Suppressor macrophage treated with lipopolysaccharide for 4 hours (primary cell): ENCODE data around the gene GPR25.

Experiments
- DNase-seq: peaks from one replicate; pipeline ENCODE4 v3.0.0-alpha.2; 2020

The GPR25 gene, protein sequence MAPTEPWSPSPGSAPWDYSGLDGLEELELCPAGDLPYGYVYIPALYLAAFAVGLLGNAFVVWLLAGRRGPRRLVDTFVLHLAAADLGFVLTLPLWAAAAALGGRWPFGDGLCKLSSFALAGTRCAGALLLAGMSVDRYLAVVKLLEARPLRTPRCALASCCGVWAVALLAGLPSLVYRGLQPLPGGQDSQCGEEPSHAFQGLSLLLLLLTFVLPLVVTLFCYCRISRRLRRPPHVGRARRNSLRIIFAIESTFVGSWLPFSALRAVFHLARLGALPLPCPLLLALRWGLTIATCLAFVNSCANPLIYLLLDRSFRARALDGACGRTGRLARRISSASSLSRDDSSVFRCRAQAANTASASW

DNA sequence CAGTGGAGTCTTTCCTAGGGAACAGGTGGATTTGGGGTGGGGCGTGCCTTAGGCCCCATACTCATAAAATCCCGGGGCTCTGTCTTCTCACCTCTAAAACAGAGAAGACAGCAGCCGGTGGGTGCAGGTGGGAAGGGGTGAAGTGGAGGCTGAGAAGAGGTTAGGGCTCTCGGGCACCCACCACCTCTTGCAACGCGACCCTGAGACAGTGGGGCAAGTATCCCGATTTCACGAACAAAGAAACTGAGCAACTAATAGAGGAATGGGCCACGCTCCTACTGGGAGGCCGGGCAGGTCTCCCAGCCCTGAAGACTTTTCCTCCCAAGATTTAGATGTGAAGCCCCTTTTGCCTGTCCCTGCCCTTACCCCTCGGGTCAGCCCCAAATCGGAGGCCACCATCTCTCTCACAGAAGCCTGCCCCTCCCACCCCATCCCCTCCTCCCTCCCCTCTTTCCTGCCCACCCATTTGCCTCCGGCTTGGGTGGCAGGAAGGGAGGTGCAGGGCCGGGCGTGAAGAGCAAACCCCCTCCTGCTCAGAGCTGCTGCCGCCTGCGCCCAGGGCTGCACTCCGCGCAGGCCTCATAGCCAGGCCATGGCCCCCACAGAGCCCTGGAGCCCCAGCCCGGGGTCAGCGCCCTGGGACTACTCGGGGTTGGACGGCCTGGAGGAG is at the start of gene GPR25:
TSS of gene GPR25 (plus strand) at position 536 of the 670 bp plus-strand sequence. CDS start at position 593, 57 bp downstream.
- DNase-seq: no peak

DNA sequence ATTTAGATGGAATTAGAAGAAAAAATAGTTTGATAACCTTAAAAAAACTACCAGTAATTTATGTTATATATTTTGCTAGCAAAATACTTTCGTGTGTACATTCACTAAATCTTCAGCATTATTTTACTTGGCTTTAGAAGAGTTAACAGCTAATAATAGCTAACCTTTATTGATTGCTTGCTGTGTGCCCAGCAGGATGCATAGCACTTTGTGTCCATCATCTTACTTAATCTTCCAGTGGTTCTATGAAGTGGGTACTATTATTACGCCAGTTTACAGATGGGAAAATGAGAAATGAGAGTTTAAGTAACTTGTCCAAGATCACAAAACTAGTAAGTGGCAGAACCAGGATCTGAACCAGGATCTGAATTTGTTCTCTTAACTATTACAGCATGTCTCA is 41.7 kb upstream of the GPR25 start:
- no peak for DNase-seq

GRCh38 chr1:200834383-200834782 is 38.4 kb upstream of the GPR25 start:
- DNase-seq: no peak

DNA sequence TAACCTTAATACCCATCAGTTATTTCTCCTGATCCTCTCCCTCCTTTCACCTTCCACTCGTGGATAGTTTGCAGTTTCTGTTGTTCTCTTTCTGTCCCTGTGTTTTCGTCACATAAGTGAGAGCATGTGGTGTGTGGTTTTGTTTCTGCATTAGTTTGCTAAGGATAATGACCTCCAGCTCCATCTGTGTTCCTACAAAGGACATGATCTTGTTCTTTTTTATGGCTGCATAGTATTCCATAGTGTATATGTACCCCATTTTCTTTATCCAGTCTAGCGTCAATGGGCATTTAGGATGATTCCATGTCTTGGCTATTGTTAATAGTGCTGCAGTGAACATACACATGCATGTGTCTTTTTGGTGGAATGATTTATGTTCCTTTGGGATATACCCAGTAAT is 36.6 kb upstream of the GPR25 start:
- DNase-seq: no peak

DNA sequence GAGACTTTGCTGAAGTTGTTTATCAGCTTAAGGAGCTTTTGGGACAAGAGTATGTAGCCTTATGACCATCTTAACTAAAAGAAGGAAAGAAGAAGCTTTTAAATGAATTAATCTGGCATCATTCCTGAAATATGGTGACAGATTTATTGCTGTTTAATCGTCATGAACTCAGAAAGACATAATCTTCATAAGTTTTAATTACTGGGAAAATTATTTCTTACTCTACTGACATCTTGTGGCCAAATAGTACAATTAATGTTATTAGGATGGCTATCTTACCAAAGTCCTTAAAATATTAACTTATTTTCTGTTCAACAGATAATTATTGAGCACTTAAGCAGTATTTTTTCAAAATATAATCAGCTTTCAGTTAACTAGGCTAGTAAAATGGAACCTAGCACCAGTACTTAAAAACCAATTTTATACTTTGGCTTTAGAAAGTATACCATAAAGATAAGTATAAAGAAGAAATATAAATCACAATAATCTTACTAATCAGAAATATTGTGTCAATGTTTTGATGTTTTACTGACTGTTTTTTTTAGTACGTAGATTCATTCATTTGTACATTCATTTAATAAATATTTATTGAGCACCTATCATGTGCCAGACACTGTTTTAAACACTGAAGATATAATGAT is 34.7 kb upstream of the GPR25 start:
- peak; percentile 20 for DNase-seq

DNA sequence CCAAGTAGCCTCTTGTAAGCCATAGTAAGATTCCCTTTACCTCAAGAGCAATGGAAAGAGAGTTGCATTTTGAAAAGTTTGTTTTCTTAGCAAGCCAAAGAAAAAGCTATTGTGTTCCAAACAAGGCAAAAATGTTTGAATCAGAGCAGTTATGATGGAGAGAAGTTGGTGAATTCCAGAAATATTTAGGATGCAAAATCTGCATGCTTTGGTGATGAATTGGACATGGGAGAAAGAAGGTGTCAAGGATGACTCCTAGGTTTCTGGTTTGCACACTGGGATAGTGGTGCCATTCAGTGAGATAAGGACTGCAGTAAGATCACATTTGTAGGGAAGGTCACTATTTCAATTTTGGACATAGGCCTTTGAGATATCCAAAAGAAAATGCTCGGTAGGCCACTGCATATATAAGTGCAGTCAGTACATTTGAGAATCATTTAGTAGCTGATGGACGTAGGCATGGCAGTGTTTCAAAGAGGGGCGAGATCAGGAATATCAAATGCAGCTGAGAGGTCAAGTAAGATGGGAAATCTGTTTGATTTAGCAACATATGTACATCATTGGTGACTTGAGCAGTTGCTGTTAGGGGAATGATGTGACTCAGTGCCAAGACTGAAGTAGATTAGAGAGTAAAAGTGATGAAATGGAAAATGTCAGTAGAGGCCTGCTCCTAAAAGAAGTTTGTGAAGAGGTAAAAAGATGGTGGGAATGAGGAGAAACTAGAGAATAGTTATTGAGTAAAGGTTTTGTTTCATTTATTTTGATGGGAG is 33.9 kb upstream of the GPR25 start:
- DNase-seq: no peak

- DNase-seq: no peak
These were observed 27.4 kb upstream of the GPR25 start for GRCh38 chr1:200845360-200845759.

GRCh38 chr1:200846398-200846797 is 26.4 kb upstream of the GPR25 start:
- DNase-seq: no peak

GRCh38 chr1:200849430-200849829 is 23.4 kb upstream of the GPR25 start:
- DNase-seq: no peak

DNA sequence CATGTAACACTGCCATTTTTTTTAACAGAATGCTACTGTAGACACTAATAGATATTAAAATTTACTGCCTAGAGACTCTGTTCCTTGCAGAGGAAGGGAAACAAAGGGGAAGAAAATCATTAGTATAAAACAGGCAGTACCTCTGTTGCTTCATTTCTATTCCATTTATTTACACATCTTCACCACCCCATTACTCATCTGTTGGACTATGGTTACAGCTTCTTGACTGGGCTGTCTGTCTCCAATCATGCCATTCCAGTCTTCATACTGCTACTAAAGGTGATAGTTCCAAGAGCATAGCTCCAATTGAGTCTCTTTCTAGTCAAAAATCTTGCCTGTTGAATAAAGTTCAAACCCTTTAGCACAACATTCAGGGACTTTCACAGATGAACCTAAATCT is 22.2 kb upstream of the GPR25 start:
- peak; percentile 14 for DNase-seq

DNA sequence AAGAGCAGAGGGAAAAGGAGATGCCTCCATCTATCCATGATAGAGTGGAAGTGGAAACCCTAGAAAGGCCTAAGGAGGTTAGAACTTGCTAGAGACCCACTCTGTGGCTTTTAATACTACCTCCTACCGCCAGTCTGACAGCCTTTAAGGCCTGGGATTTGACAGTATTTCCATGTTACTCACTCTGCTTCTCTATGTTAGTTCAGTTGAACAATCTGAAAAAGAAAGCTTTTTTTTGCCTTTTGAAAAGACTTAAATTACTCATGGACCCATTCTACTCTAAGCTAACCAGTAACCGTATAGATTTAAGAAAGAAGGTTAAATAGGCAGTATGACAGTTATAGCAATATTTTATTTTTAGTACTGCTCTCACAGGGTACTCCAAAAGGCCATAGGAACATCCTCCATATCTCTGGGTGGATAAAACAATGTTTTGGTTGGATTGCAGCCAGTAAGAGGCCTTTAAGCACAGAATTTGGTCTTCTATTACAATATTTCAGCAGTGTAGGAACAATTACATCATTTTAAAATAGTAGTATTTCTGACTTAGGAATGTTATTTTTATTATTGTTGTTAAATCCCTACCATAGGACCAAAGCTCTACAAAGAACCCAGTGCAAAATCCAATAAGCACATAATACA is 15.9 kb upstream of the GPR25 start:
- DNase-seq: no peak

DNA sequence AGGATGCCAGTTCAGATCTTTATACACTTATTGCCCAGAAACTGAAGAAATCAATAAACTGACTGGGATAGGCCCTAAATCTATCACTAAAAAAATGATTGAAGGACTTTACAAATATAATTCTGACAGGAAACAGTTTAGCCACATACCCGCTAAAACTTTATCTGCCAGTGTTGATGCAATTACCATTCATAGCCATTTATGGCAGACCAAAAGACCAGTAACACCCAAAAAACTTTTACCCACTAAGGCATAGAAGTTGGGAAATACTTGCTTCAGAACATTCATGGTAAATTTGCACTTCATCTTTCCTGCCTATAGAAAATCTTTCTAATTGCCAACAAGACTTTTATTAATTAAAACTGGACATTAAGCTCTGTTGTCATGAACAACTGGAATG is 15.0 kb upstream of the GPR25 start:
- DNase-seq: no peak

DNA sequence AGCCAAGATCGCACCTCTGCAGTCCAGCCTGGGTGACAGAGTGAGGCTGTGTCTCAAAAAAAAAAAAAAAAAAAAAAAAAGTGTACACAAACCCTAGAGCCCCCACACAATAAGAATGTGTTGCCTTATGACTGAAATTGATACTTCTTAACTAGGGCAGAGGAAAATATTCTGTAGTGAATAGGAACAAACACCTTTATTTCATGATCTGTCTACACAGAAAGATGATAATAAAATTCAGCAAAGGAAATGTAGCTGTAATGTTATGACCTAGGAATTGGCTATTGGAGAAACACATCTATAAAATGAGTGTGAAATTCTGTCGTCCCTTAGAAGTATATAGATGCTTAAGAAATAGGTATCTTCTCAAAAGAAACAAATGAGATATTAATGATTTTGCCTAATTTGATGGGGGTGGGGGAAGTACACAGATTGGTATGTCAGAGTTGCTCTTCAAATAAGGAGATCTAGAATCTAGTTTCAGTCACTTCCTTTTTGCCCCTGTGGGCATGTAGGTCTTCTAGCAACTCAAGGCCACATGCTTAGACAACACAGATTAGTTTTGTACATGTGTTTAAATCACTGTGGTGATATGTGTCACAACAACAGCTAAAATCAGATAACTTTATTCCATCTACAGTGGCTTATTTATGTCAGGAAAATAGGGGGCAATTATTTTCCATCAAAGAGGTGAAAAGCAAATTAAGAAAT is 10.7 kb upstream of the GPR25 start:
- DNase-seq: no peak

DNA sequence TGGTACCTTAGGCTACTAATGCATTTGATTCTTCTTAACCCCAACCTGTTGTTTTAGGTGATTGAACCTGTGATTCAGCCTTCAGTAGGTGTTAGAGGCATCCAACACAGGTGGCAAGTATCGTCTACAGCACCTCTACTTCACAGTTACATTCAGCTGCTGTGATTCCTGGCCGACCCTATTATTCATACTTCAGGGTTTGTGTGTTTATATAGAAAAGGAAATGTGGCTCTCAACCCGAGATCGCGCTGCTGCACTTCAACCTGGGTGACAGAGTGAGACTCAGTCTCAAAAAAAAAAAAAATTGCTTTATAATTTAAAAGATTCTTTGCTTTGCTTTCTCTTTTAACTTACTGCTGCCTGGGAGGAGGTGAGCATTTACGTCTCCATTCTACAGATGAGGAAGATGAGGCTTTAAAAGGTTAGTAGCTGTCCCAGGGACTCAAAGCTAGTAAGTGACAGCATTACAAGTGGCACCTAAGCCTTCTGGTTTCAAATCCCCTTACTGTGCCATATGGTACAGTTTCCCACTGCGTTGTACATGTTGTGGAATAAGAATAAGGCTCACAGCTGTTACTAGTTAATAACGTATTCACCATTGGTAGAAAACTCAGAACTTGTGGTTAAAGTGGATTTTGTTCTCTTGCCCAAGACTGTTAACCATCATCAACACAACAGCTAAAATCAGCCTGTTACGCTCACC is 9.9 kb upstream of the GPR25 start:
- no peak for DNase-seq

GRCh38 chr1:200866116-200866515 is 6.7 kb upstream of the GPR25 start:
- no peak for DNase-seq

- DNase-seq: no peak
These were observed 6.3 kb upstream of the GPR25 start for GRCh38 chr1:200866521-200866920.

GRCh38 chr1:200867018-200867811 is 5.6 kb upstream of the GPR25 start:
- DNase-seq: no peak

DNA sequence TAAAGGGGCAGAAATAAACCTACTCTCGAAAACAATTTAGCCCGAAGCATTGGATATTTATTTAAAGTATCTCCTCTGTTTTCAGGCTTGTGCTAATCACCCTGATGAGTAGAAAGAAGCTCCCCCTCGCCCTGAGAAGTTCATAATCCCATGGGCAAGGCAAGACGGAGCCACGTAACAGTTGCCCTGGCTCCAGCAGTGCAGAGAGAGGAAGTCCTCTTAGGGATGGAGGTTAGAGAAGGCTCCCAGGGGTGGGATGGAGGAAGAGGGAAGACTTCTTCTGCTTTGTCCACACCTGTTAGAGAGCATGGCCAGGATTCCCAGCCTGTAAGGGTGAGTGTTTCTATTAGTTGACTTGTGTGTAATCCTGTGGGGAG is 3.4 kb upstream of the GPR25 start:
- no peak for DNase-seq

- no peak for DNase-seq
These were observed 2.9 kb upstream of the GPR25 start for GRCh38 chr1:200869753-200870391.

GRCh38 chr1:200873116-200873670 is 412 bp downstream of the GPR25 start:
- DNase-seq: no peak
